ENCODE data around the gene PLD2.
A peak's percentile ranks its signal among the peaks of the same experiment; 100 is the strongest.
"Not testable (repeated sequence)": the region's sequence is repeated elsewhere in the genome, so short reads cannot be mapped to it uniquely, and the experiment has no call there.

Gene PLD2

DNA sequence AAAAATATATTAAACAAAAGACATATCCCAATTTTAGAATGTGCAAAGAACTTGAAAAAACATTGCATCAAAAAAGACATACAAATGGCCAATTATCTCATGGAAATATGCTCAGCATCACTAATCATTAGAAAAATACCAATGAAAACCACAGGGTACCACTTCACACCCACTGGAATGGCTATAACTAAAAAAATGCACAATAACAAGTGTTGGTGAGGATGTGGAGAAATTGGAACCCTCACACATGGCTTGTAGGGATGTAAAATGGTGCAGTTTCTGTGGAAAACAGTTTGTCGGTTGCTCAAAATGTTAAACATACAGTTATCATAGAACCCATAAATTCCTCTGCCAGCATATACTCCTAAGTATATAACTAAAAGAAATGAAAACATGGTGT lies 11.8 kb upstream of the PLD2 start:
- no peak for DNase-seq

DNA sequence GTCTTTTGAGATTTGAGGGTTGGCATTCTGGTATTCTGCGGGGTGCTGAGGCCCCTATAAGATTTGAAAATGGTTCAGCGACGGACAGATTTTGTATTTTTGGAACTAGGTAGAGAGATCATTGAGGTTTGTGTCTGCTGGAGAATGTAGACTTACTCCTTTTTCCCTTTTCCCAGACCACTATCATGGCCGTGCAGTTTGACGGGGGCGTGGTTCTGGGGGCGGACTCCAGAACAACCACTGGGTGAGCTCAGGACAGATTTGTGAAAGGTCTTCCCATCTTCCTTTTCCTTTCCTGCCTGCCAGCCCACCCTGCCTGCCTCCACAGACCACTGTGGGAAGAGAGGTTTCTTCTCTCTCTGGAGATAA lies 10.4 kb upstream of the PLD2 start:
- no peak for DNase-seq

DNA sequence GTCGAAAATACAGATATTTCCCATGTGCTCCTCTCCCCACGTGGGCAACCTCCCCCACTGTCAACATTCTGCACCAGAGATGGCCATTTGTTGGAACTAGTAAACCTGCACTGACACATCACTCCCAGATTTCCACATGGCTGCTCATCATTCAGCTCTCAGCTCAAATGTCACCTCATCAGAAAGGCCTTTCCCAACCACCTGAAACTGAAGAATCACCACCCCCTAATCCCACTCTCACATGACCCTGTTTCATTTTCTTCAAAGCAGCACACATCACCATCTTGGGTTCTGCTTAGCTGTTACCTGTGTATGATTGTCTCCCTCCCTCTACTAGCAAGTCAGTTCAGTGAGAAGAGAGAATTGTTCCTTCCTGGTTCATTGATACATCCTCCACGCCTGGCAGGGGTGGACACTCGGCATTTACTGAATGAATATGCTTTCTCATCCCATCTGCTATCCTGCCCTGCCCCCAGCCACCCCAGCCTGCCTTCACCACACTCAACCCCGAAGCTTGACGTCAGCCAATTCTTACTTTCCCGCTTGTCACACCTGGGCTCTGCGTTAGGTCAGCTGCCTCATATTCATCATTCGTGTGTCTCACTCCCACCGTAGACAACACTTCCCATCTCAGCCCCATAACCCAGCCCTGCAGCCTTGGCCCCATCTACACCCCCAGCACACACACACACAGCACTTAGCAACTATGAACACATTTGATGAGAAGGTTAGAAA lies 6.3 kb upstream of the PLD2 start:
- DNase-seq = no peak

DNA sequence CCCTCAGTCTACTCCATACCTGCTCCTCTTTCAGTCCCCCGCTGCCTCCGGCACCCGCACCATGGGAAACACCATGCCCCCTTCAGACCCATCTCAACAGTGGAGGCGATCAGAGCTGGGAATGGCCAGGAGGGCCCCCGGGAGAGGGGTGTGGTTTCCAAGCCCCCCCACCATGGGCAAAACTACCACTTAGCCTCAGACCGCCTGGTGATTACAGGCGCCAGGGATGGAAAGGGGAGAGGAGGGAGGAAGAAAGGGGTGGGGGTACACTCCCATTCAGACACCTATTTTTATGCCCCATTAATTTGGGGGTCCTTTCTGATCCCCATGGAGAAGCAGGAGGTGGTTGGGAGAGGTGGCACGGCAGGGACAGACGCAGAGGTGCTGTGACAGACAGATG lies 4.7 kb upstream of the PLD2 start, which contains the start of gene C17orf114:
Gene C17orf114, minus strand, starts transcription at position 101 of the 400 bp plus-strand sequence.
- DNase-seq = no peak

DNA sequence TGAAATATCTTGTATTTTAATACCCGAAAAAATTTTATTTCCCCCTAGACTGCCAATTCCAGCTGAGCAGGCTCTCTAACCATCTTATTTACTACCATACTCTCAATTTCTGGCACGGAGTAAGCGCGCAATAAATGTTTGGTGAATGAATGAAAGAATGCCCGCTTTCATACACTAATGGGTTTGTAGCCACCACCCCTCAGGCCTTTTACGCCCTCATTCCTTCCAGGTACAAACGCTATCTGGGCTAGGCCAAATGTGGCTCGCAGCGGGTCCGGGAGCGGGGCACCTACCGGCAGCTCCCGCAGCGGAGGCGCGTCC lies 536 bp upstream of the PLD2 start:
- DNase-seq = no peak

DNA sequence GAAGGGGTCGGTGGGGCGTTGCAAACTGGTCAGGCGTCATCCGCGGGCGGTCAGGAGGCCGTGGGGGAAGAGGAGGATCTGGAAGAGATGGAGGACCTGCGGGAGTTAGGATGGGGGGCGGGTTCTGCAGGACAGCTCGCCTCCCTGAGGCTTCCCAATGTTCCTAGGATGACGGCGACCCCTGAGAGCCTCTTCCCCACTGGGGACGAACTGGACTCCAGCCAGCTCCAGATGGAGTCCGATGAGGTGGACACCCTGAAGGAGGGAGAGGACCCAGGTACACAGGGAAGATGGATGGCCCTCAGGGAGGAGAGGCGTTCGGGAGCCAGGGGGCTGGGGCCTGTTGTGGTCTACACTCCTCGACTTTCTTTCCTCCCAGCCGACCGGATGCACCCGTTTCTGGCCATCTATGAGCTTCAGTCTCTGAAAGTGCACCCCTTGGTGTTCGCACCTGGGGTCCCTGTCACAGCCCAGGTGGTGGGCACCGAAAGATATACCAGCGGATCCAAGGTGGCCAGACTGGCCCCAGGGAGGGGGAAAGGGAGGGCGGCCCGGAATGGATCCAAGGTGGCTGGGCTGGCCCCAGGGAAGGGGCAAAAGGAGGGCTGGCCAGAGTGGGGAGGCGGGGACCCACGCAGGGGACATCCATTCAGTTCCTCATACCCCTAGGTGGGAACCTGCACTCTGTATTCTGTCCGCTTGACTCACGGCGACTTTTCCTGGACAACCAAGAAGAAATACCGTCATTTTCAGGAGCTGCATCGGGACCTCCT lies 839 bp downstream of the PLD2 start:
- no peak for DNase-seq

DNA sequence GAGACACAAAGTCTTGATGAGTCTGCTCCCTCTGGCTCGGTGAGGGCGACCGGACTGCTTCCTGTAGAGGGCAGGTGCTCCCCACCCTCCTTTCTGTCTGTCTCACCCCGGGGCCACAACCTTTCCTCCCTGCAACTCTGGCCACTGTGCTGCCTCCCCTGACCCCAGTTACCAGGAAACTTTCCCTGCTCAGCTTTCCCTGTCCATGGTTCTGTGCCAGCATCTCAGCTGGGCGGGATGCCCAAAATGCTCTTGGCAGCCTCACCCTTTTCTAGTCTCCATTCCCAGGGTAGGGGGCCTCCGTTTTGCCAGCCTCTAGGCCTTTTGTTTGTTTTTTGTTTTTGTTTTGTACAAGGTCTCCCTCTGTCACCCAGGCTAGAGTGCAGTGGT lies 1.4 kb downstream of the PLD2 start:
- no peak for DNase-seq

DNA sequence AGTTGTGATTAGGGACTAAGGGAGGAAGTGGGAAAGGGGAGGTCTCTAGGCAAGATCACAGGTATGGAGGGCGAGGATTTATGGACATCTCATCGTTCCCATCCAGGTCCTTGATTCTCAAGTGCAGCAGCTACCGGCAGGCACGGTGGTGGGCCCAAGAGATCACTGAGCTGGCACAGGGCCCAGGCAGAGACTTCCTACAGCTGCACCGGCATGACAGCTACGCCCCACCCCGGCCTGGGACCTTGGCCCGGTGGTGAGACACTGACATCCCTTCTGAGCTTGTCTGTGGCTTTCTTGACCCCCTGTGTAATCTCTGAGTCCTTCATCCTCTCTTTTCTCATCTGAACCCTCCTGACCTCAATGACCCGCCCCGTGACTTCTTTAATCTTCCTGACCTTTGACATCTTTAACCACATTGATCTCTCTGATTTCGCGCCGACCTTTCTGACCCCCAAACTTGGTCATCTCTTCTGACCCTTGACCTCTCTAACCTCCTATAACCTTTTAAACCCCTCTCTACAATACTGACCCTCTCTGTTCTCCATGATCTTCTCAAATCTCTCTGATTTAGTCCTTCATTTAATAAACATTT lies 3.8 kb downstream of the PLD2 start:
- no peak for DNase-seq

DNA sequence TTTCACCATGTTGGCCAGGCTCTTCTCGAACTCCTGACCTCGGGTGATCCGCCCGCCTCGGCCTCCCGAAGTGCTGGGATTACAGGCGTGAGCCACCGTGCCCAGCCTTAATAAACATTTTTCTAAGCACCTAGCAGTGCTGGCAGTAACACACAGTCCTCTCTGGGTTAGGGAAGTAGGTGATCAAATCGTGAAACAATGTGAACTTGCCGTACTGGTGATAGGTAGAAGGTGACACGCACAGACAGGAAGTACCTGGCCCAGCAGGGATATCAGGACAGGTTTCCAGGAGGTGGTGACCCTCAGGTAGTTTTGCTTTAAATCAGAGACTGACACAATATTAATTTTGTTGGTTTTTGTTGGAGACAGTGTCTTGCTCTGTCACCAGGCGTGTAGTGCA lies 4.5 kb downstream of the PLD2 start:
- no peak for DNase-seq

DNA sequence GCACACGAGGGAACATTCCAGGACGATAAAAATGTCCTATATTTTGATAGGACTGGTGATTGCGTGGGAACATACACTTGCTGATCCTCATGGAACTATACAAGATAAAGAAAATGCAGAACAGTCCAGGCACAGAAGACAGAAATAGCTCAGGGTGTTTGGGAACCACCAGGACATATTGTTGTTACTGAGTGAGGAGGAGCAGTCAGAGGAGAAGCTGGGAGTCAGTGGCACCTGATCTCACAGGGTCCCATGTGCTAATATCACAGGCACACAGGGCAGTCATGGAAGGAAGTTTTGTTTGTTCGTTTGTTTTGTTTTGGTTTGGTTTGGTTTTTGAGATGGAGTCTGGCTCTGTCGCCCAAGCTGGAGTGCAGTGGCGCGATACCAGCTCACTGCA lies 5.7 kb downstream of the PLD2 start:
- DNase-seq = no peak

DNA sequence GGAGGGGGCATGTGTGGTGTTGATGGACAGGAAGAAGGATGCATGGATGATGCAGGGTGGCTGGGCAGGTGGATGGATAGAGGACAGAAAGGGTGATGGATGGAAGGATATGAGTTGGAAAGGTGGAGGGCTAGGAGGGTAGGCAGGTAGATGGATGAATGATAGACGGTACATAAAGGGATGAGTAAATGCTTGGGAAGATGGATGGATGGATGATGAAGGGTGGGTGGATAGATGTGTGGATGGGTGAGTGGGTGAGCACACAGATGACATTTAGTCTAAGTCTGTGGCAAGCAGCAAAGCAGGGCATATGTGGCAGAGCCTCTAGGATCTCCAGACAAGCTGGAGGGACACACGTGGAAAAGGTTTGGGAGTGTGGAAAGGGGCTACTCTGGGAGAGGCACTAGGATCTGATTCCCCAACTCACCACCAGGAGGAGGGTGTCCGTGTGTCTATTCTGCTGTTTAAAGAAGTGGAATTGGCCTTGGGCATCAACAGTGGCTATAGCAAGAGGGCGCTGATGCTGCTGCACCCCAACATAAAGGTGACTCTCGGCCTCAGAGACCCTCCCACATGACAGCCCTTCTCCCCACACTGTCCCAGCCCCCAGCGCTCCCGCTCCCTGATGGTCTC lies 8.2 kb downstream of the PLD2 start:
- no peak for DNase-seq

DNA sequence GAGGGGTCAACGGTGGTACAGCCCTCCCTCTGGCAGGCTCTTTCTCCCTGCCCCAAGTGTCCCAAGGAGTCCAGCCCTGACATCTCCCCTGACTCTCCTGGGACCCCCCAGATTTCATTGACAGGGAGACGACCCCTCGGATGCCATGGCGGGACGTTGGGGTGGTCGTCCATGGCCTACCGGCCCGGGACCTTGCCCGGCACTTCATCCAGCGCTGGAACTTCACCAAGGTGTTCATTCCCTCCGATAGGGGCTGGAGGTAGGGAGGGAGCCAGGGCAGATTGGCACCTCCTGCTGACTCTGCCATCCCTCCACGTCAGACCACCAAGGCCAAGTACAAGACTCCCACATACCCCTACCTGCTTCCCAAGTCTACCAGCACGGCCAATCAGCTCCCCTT lies 9.9 kb downstream of the PLD2 start:
- no peak for DNase-seq

DNA sequence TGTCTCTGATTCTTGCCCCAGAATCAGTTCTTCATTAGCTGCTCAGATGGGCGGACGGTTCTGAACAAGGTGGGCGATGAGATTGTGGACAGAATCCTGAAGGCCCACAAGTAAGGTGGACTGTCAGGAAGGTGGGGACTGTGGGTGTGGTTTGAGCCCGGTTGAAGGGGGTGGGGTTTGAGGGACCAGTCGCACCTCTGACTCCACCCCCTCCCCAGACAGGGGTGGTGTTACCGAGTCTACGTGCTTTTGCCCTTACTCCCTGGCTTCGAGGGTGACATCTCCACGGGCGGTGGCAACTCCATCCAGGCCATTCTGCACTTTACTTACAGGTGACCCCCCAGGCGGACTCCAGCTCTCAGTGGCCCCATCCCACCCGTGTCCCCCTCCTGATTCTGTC lies 11.3 kb downstream of the PLD2 start:
- DNase-seq = no peak

DNA sequence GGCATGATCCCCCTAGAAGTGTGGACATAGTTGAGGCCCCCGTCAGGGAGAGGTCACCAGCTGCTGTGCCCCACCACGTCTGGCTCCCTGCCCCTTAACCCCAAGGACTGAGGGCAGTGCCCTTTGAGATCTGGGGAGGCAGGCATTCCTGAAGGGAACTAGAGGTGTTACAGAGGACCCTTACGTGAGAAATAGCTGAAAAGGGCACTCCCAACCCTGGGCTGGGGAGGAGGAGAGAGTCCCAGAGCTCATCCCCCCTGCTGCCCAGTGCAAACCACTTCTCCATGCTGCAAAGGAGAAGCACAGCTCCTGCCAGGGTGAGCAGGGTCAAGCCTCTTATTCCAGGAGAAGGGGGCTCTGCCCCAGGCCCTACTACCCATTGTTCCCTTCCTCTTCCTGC lies 15.9 kb downstream of the PLD2 start:
- no peak for DNase-seq

DNA sequence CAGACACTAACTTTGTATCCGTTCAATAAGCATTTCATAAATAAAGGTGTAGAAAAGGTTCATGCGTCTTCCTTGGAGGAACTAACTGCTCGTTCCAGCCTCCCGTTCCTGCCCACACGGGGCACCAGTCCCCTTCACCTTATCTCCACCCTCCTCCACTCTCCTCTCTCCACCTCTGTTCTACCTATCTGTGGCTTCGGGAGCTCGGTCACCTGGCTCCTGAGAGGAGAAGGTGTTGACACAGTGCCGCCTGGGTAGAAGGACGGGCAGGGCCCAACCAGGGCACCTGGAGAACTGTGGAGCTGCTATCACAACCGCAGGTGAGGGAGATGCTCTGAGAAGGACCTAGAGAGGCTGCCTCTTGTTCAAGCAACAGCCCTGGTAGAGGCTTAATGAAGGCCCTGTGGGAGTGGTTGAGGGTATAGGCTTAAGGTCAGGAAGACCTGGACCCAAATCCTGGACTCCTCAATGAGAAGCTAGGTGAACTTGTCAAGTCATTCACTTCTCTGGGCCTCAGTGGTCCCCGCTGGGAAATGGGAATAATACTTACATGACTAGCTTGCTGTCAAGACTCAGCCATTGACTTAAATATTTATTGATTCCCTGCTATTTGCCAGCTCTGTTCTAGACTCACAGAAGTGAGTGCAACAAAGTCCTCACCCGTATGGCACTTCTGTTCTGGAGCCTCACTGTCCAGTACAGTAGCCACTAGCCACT lies 16.6 kb downstream of the PLD2 start:
- DNase-seq = no peak

DNA sequence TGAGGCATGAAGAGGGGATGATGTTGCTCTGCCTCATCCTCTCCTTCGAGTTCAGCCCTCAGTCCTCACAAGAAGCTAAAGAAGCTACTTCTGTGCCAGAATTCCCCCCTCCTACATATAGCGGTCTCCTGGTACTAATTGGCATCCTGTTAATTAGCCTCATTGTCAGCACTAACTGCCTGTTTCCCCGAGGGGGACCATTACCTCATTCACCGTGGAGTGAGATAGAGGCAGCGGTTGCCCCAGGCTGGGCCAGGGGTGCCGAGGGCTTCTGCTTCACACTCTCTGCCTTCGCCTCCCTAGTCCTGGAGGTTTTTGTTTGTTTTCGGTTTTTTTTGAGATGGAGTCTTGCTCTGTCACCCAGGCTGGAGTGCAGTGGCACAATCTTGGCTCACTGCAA lies 20.4 kb downstream of the PLD2 start:
- no peak for DNase-seq

DNA sequence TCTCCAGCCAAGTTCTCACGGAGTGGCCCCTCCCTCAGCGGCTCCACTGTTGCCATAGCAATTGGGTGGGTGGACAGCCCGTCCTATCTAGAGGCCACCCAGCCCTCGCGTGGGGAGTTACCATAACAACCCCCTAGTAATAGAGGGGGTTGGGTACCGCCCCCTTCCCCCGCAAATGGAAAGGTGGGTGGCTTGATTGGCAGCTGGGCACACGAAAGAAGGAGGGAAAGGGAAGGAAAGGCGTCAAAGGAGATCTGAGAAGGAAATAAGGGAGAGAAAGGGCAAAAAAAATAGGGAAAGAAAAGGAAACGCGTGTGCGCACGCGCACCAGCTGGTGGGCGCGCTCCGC lies 25.9 kb downstream of the PLD2 start:
- not testable (repeated sequence) for DNase-seq

DNA sequence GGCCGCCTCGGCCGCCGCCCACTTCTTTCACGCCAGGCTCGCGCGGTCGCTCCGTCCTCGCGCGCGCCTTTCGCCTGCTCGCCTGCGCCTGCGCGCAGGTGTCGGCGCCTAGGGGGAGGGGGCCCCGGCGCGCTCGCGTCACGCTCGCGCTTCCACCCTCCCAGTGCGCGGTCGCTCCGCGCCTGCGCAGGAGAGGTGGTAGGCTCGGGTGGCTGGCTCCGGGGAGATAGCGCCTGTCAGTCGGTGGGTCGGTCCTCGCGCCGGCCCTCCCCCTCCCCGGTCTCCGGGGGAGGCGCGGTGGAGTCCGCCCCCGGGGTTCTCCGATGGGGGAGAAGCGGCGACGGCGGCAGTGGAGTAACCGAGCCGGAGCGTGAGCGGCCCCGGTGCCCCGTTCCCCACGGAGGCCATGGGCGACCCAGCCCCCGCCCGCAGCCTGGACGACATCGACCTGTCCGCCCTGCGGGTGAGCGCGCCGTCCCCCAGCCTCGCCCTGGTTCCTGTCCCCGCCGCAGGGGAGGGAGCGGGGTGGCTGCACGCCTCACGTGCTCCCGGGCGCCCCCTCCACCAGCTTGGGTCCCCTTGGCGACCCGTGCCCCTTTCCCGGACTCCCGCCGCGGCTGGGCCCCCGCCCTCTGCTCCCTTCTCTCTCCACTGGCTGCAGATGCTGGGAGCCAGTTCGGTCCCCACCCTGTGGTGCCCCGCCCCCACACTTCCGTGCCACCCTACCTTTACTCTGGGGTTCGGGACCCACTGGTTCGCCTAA lies 26.4 kb downstream of the PLD2 start, which contains the start of gene MINK1:
Gene MINK1, plus strand, starts transcription at position 163 of the 763 bp plus-strand sequence. Its CDS starts 244 bp downstream, at position 407.
- DNase-seq = peak; percentile 77

DNA sequence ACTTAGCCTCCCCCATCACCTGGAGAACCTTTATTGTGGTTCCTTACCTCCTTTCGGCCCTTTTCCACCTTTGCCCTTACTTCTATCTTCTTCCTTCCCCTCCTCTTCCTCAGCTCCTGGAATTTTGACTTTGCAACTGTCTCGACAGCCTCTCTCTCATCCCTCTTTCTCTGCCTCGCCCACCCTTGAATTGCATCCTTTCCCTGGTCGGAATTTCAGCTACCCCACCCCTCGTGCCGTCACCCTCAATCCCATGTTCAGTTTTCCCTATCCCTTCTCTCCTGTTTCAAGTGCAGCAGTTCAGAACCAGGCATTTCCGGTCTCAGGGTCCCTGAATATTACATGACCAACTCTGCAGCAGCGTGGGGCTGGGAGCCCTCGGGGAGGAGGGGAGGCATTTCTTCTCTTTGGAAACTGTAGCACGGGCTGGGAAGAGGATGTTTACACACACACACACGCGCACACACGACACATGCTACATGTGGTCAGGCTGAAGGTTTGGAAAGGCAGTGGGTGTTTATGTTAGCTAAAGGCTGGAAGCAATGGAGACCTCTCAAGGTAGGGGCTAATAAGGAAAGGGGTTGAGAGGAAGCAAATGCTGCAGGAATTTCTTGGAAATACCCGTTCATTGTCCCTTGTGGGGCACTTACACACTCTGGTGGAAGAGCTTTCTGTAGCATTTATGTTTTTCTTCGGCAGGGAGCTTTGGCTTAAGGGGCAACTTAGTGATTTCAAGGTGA lies 27.2 kb downstream of the PLD2 start:
- no peak for DNase-seq

DNA sequence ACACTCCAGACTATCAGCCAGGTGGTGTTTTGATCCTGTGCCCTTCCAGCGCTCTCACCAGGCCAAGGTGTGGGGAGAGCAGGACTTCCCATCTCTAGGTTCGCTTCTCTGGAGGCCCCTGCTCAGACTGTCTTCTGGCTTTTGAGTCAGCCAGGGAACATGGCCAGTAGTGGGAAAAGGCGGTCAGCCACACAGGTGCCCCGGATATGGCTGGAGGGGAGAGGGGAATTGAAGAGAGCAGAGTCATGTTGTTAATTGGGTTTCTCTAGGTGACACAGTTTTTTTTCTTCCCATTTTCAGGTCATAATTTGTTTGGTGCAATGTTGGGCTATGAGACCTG lies 27.7 kb downstream of the PLD2 start:
- DNase-seq = no peak

DNA sequence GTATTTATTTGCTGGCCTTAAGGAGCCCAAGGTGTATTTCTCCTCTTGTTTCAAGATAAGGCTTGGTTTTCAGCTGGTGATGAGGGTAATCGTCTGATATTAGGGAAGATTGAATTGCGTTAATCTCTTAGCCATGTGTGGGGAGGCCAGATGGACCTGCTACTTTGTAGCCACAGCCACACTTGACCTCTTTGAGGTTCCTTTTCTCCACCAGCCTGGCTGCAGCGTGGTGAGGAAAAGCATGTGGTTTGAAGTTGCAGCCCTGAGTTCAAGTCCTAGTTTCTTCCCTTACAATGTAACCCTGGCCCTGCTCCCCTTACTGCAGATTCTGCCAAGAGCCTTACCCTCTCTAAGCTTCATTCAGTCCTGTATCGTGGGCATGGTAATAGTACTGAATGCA lies 29.3 kb downstream of the PLD2 start:
- DNase-seq = no peak
